H1 (cell line): ENCODE results near the gene NMRK2.

Experiments
- EP300 ChIP-seq, 2 experiments: IDR thresholded peaks; 1 replicate in 1 of 2; 2 replicates in 1 of 2; pipeline ENCODE4 v1.6.1; 2011 to 2012; ENCODE audit warnings: low read depth in 2 of 2, low read length in 2 of 2, mild to moderate bottlenecking in 2 of 2, borderline replicate concordance in 1 of 2, inconsistent platforms in 1 of 2, moderate library complexity in 1 of 2
- JUN ChIP-seq: IDR thresholded peaks from 2 replicates; pipeline ENCODE4 v1.6.1; 2011; ENCODE audit warnings: low read depth, mild to moderate bottlenecking, improper control_type of control experiment, low read length
- KDM1A ChIP-seq: fragments of 200-600, 300-600 bp; sonication (generic); IDR thresholded peaks from 2 replicates; pipeline ENCODE4 v1.7.1; 2016; ENCODE audit warnings: mild to moderate bottlenecking, low read length, borderline replicate concordance
- TF ChIP-seq, protein P1 (sequence below), 3 experiments: IDR thresholded peaks; 1 replicate in 2 of 3; 2 replicates in 1 of 3; pipeline versions ENCODE4 v1.5.1 to v1.6.1; 2011; ENCODE audit warnings: low read length in 3 of 3, mild to moderate bottlenecking in 3 of 3, inconsistent platforms in 2 of 3, low read depth in 1 of 3, moderate library complexity in 1 of 3; ENCODE audit not compliant: insufficient read depth in 1 of 3; ENCODE audit errors: control extremely low read depth in 1 of 3

DNA sequence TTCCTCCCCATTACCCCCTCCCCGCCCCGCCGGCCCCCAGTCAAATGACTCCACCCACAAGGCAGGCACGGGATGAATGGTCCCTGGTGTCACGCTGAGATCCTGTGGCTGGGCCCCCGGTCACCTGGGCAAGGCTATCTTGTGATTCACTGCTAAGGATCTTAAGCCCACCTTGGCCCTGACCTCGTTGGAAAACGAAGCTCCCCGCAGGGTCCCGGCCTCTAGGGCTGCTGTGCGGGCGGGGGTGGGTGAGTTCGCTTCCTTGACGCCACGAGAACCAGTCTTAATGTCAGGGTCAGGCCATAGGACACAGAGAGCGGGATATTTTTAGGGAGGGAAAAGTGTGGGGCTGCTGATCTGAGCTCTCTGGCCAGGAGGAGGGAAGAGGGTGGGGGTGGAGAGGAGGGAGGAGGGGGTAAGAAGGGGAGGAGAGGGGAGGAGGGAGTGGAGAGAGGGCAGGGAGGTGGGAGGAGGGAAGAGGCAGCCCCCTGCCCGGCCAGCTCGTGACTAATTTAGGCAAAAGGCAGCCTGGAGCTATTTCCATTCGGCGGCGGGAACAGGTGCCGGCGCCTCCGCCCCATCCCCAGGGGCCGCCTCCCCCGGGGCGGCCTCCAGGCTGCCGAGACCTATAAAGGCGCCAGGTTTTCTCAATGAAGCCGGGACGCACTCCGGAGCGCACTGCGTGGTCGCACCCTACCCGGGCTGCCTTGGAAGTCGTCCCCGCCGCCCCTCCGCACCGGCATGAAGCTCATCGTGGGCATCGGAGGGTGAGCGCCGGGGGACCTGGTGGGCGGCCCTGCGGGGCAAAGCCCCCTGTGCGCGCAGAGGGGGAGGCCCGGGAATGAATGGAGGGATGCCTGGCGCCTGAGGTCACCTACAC, at the start of gene NMRK2:
- TF ChIP-seq JUN (no peak), EP300 (IDR thresholded peaks at IDR 0.05; ENCODE audit: borderline replicate concordance in 1 of 2, low read depth in 2 of 2, low read length in 2 of 2) (0 out of 3 replicates have a peak, but pooled peaks of 1 of the 2 experiments have one; percentile 19), KDM1A (no peak)
- TF ChIP-seq, protein P1, sequence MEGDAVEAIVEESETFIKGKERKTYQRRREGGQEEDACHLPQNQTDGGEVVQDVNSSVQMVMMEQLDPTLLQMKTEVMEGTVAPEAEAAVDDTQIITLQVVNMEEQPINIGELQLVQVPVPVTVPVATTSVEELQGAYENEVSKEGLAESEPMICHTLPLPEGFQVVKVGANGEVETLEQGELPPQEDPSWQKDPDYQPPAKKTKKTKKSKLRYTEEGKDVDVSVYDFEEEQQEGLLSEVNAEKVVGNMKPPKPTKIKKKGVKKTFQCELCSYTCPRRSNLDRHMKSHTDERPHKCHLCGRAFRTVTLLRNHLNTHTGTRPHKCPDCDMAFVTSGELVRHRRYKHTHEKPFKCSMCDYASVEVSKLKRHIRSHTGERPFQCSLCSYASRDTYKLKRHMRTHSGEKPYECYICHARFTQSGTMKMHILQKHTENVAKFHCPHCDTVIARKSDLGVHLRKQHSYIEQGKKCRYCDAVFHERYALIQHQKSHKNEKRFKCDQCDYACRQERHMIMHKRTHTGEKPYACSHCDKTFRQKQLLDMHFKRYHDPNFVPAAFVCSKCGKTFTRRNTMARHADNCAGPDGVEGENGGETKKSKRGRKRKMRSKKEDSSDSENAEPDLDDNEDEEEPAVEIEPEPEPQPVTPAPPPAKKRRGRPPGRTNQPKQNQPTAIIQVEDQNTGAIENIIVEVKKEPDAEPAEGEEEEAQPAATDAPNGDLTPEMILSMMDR (IDR thresholded peaks at IDR 0.05; ENCODE audit: control extremely low read depth in 1 of 3, insufficient read depth in 1 of 3, low read depth in 1 of 3, low read length in 3 of 3) = no peak
